Naive thymus-derived CD4-positive, alpha-beta T cell (primary cell): ENCODE data around the gene STS. TPM values are rescaled to one million over a fixed set of nuclear protein-coding genes. Genes with fewer than 3 reads are reported as not detected.
A peak's percentile ranks its signal among the peaks of the same experiment; 100 is the strongest.

Experiments
- ATAC-seq: fragments of 150-1000 bp; cut with Tn5 transposase; 2 replicates; pipeline ENCODE4 v1.10.0; 2021; ENCODE audit warnings: mild to moderate bottlenecking, moderate library complexity
- CTCF ChIA-PET: fragments of 350-600 bp; sonication (Branson Sonifier 250); formaldehyde crosslinking; loops from one replicate; lab custom pipeline; 2021; ENCODE audit warnings: antibody characterized with exemption; lab: Charles Lee
- POLR2A ChIA-PET: fragments of 350-600 bp; sonication (Branson Sonifier 250); formaldehyde crosslinking; loops from one replicate; lab custom pipeline; 2021; ENCODE audit warnings: antibody characterized with exemption, inconsistent platforms; lab: Charles Lee
- DNase-seq, 9 donors: peaks; one replicate each; pipeline versions ENCODE4 v3.0.0 to v3.0.0-alpha.2; 2020 to 2022; ENCODE audit warnings: mixed read lengths in 1 of 9
- H3K27ac ChIP-seq: one replicate; pipeline ENCODE4 v1.7.0; 2013; ENCODE audit warnings: mild to moderate bottlenecking, low read depth, low read length, moderate library complexity
- H3K27me3 ChIP-seq, 2 donors: one replicate each; pipeline ENCODE4 v1.7.0; 2013; ENCODE audit warnings: low read length in 2 of 2, mild to moderate bottlenecking in 2 of 2, moderate library complexity in 2 of 2; ENCODE audit not compliant: control insufficient read depth in 2 of 2, insufficient read depth in 2 of 2
- H3K36me3 ChIP-seq, 3 experiments: 1 replicate in 2 of 3; 2 replicates in 1 of 3; pipeline ENCODE4 v1.7.0; 2013; ENCODE audit warnings: low read length in 3 of 3, mild to moderate bottlenecking in 3 of 3, moderate library complexity in 1 of 3; ENCODE audit not compliant: insufficient read depth in 3 of 3, control insufficient read depth in 2 of 3
- H3K4me1 ChIP-seq, 2 donors: one replicate each; pipeline ENCODE4 v1.7.0; 2013; ENCODE audit warnings: low read length in 2 of 2, mild to moderate bottlenecking in 2 of 2, moderate library complexity in 1 of 2; ENCODE audit not compliant: control insufficient read depth in 2 of 2, insufficient read depth in 2 of 2
- H3K4me3 ChIP-seq: 2 replicates; pipeline ENCODE4 v1.7.0; 2013; ENCODE audit warnings: mild to moderate bottlenecking, low read length
- H3K9me3 ChIP-seq, 3 experiments: 1 replicate in 2 of 3; 2 replicates in 1 of 3; pipeline ENCODE4 v1.7.0; 2013; ENCODE audit warnings: low read length in 3 of 3; ENCODE audit not compliant: control insufficient read depth in 2 of 3
- H3K27ac Mint-ChIP-seq, 9 donors: one replicate each; pipeline ENCODE4 v1.8.0; 2020 to 2022; ENCODE audit warnings: mixed read lengths in 9 of 9, mild to moderate bottlenecking in 8 of 9, moderate library complexity in 5 of 9, inconsistent platforms in 2 of 9
- H3K27me3 Mint-ChIP-seq, 5 donors: one replicate each; pipeline ENCODE4 v1.8.0; 2021 to 2022; ENCODE audit warnings: mixed read lengths in 5 of 5, mild to moderate bottlenecking in 1 of 5
- H3K36me3 Mint-ChIP-seq, 5 donors: one replicate each; pipeline ENCODE4 v1.8.0; 2020 to 2022; ENCODE audit warnings: mixed read lengths in 5 of 5, mild to moderate bottlenecking in 3 of 5, inconsistent platforms in 1 of 5
- H3K4me1 Mint-ChIP-seq, 7 donors: one replicate each; pipeline ENCODE4 v1.8.0; 2020 to 2022; ENCODE audit warnings: mixed read lengths in 7 of 7, mild to moderate bottlenecking in 3 of 7, inconsistent platforms in 1 of 7
- H3K4me3 Mint-ChIP-seq, 10 donors: one replicate each; pipeline ENCODE4 v1.8.0; 2020 to 2022; ENCODE audit warnings: mild to moderate bottlenecking in 10 of 10, mixed read lengths in 10 of 10, moderate library complexity in 6 of 10, inconsistent platforms in 2 of 10
- H3K9me3 Mint-ChIP-seq, 11 donors: one replicate each; pipeline ENCODE4 v1.8.0; 2020 to 2022; ENCODE audit warnings: mixed read lengths in 11 of 11, mild to moderate bottlenecking in 4 of 11, inconsistent platforms in 1 of 11, moderate library complexity in 1 of 11
- intact Hi-C, 2 donors: fragments of 100-400 bp; cut with micrococcal nuclease; formaldehyde crosslinking; loops; one replicate each; pipeline ENCODE4 v1.15.1; 2023
- polyA plus RNA-seq, 2 donors: library from polyadenylated mRNA; unstranded; fragments of 300-500 nt; fragmentation: Illumina TruSeq; gene quantifications; one replicate each; pipeline ENCODE4 v1.2.3, GENCODE V29; 2021
- total RNA-seq, 6 experiments: library from RNA in 5 of 6; stranded (reverse) in 5 of 6; gene quantifications; 1 replicate in 5 of 6; 2 replicates in 1 of 6; pipeline ENCODE4 v1.2.3 and lab custom pipeline; 2021 to 2026

The STS gene
- total RNA-seq: 1 to 10 TPM in 2 of 5 experiments, under 1 TPM in 3; 0.51 to 2.3 (median 0.93) TPM
- under 1 TPM; 0.21 to 0.53 TPM for polyA plus RNA-seq
- 1.3 reads per million, percentile 2 among the genes with 10 or more reads in this experiment for total RNA-seq (lab: John Stamatoyannopoulos, UW)

- Histone ChIP-seq H3K4me3 (peak within 1 kb of the TSS; percentile 99), H3K27ac (peak within 1 kb of the TSS; percentile 69), H3K9me3 (no peaks in the 10 kb centered on the region), H3K4me1 (no peaks in the 10 kb centered on the region), H3K27me3 (no peaks in the 10 kb centered on the region), H3K36me3 (peaks cover 0 to 3% (median 0%) of the 10 kb centered on the region in 3 experiments)
- Mint-ChIP-seq H3K4me1 (peaks cover 9 to 54% (median 26%) of the 10 kb centered on the region in 7 donors), H3K27me3 (no peaks in the 10 kb centered on the region), H3K36me3 (no peaks in the 10 kb centered on the region), H3K4me3 (peak within 1 kb of the TSS; percentile 79 to 95 (median 90)), H3K27ac (peak within 1 kb of the TSS; percentile 75 to 96 (median 90)), H3K9me3 (peaks cover 0 to 5% (median 0%) of the 10 kb centered on the region in 11 donors)
- ATAC-seq: peak; percentile 39
- DNase-seq: peak in 4 of 9 donors; percentile 5 to 52 (median 34)
- ChIA-PET POLR2A (interaction anchor here (0.7 to 1.2 kb wide), 2 partner anchors 63 to 72 kb away, joined by 3 to 4 read pairs; no protein-coding TSS in a partner anchor), CTCF (no interaction called here)
- intact Hi-C loops: loop anchor here (1.0 to 5.0 kb wide), 3 partner anchors 15 to 80 kb away; no protein-coding TSS in a partner anchor
These were observed at the start of gene STS for GRCh38 chrX:7147413-7147977. TSS of gene STS (plus strand) at chrX:7147712. CDS start at chrX:7253200, 105,488 bp downstream.

DNA sequence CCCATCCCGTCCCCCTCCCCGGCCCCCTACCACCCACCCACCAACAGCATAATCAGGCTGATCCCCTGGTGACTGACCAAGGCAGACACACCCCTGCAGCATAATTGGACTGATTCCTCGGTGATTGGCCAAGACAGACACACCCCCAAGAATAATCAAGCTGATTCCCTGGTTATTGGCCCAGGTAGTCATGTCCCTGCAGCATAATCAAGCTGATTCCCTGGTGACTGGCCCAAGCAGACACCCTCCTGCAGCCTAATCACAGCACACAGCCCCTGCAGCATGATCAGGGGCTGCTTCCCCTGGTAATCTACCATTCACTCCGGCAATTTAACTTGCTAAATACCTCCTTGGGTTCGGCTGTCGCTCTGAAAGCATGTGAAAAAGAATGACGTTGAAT is 47.5 kb upstream of the STS start:
- POLR2A ChIA-PET: no interaction called here
- Histone ChIP-seq H3K36me3 (peaks cover 0 to 4% (median 0%) of the 10 kb centered on the region in 3 experiments), H3K27ac (no peak overlapping the region), H3K4me3 (no peak overlapping the region), H3K9me3 (no peaks in the 10 kb centered on the region), H3K4me1 (no peaks in the 10 kb centered on the region), H3K27me3 (no peaks in the 10 kb centered on the region)
- Mint-ChIP-seq H3K9me3 (peaks cover 0 to 2% (median 0%) of the 10 kb centered on the region in 11 donors), H3K4me3 (no peak overlapping the region), H3K27me3 (no peaks in the 10 kb centered on the region), H3K4me1 (peaks cover 0 to 27% (median 7%) of the 10 kb centered on the region in 7 donors), H3K36me3 (peaks cover 10 to 75% (median 30%) of the 10 kb centered on the region in 5 donors), H3K27ac (no peak overlapping the region)
- ATAC-seq (no peak), DNase-seq (no peak)
- CTCF ChIA-PET: no interaction called here
- intact Hi-C loops: no loop called here

DNA sequence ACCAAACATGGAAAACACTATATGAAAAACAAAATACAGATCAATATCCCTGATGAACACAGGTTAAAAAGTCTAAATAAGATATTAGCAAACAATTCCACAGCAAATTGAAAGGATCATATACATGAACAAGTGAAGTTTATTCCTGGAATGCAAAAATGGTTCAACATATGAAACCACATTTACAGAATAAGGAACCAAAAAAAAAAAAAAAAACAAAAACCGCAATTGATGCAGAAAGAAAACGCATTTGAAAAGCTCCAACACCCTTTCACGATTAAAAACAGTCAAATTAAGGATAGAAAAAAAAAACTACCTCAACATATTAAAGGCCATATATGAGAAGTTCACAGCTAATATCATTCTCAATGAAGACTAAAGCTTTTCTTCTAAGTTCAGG is 45.4 kb upstream of the STS start:
- Histone ChIP-seq H3K9me3 (no peaks in the 10 kb centered on the region), H3K27ac (no peak overlapping the region), H3K4me3 (no peak overlapping the region), H3K4me1 (no peaks in the 10 kb centered on the region), H3K36me3 (peaks cover 0 to 4% (median 0%) of the 10 kb centered on the region in 3 experiments), H3K27me3 (no peaks in the 10 kb centered on the region)
- ChIA-PET POLR2A (no interaction called here), CTCF (no interaction called here)
- ATAC-seq (no peak), DNase-seq (no peak)
- intact Hi-C loops: no loop called here
- H3K27ac Mint-ChIP-seq: no peak overlapping the region
- H3K4me1 Mint-ChIP-seq: peaks cover 0 to 24% (median 7%) of the 10 kb centered on the region in 7 donors
- no peaks in the 10 kb centered on the region for H3K27me3 Mint-ChIP-seq
- H3K36me3 Mint-ChIP-seq: peaks cover 10 to 70% (median 31%) of the 10 kb centered on the region in 5 donors
- peaks cover 0 to 2% (median 0%) of the 10 kb centered on the region in 11 donors for H3K9me3 Mint-ChIP-seq
- H3K4me3 Mint-ChIP-seq: no peak overlapping the region

GRCh38 chrX:7106649-7107048 is 40.9 kb upstream of the STS start:
- H3K4me3 Mint-ChIP-seq: no peak overlapping the region
- no peaks in the 10 kb centered on the region for H3K27me3 Mint-ChIP-seq
- CTCF ChIA-PET: no interaction called here
- Histone ChIP-seq H3K36me3 (no peaks in the 10 kb centered on the region), H3K27me3 (no peaks in the 10 kb centered on the region), H3K9me3 (no peaks in the 10 kb centered on the region), H3K4me3 (no peak overlapping the region), H3K27ac (no peak overlapping the region), H3K4me1 (no peaks in the 10 kb centered on the region)
- H3K4me1 Mint-ChIP-seq: peaks cover 16 to 38% (median 32%) of the 10 kb centered on the region in 7 donors
- H3K36me3 Mint-ChIP-seq: peaks cover 5 to 44% (median 25%) of the 10 kb centered on the region in 5 donors
- ATAC-seq (no peak), DNase-seq (no peak)
- intact Hi-C loops: no loop called here
- POLR2A ChIA-PET: no interaction called here
- H3K9me3 Mint-ChIP-seq: peaks cover 0 to 2% (median 0%) of the 10 kb centered on the region in 11 donors
- H3K27ac Mint-ChIP-seq: no peak overlapping the region

DNA sequence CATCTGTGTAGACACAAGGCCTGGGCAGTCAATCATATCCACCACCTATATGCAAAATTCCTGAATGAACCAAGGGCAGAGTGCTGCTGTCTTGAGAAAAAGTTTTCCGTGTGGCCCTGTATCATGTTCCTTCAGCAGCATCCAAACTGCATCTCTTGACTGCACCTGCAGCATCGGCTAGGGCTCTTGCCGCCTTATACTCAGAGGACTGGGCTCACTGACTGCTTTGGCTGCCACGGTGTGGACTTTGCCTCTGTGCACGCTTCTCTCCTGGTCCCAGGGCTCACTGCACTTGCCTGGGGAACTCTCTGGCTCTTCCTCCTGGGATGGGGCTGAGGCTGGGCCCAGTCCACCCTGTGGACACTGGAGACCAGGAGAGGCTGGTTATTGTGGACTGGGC is 39.5 kb upstream of the STS start:
- no peaks in the 10 kb centered on the region for H3K27me3 ChIP-seq
- Mint-ChIP-seq H3K4me3 (no peak overlapping the region), H3K36me3 (peaks cover 5 to 35% (median 25%) of the 10 kb centered on the region in 5 donors), H3K9me3 (peaks cover 0 to 2% (median 0%) of the 10 kb centered on the region in 11 donors), H3K4me1 (peaks cover 14 to 45% (median 28%) of the 10 kb centered on the region in 7 donors), H3K27ac (no peak overlapping the region), H3K27me3 (no peaks in the 10 kb centered on the region)
- POLR2A ChIA-PET: no interaction called here
- ATAC-seq (no peak), DNase-seq (no peak)
- H3K4me3 ChIP-seq: no peak overlapping the region
- H3K4me1 ChIP-seq: no peaks in the 10 kb centered on the region
- CTCF ChIA-PET: no interaction called here
- no peaks in the 10 kb centered on the region for H3K9me3 ChIP-seq
- H3K27ac ChIP-seq: no peak overlapping the region
- intact Hi-C loops: no loop called here
- no peaks in the 10 kb centered on the region for H3K36me3 ChIP-seq

GRCh38 chrX:7109049-7109531 is 38.4 kb upstream of the STS start:
- H3K4me3 Mint-ChIP-seq: peak overlapping the region; percentile 51 to 87 (median 70)
- H3K27ac ChIP-seq: peak overlapping the region; percentile 29
- H3K4me1 Mint-ChIP-seq: peaks cover 14 to 49% (median 23%) of the 10 kb centered on the region in 7 donors

More at GRCh38 chrX:7109049-7109531, 38.4 kb upstream of the STS start:
- H3K36me3 ChIP-seq: no peaks in the 10 kb centered on the region
- Mint-ChIP-seq H3K27me3 (no peaks in the 10 kb centered on the region), H3K27ac (peak overlapping the region in 8 of 9 donors; percentile 32 to 88 (median 73)), H3K36me3 (peaks cover 0 to 36% (median 22%) of the 10 kb centered on the region in 5 donors), H3K9me3 (no peaks in the 10 kb centered on the region)
- no peaks in the 10 kb centered on the region for H3K9me3 ChIP-seq
- H3K4me1 ChIP-seq: no peaks in the 10 kb centered on the region
- DNase-seq (peak in 1 of 9 donors; percentile 18), ATAC-seq (no peak)
- H3K4me3 ChIP-seq: no peak overlapping the region
- H3K27me3 ChIP-seq: no peaks in the 10 kb centered on the region
- ChIA-PET POLR2A (interaction anchor here (0.5 kb wide), 1 partner anchor 115 kb away, joined by 3 read pairs; no protein-coding TSS in a partner anchor), CTCF (no interaction called here)
- intact Hi-C loops: no loop called here
